Neural cell (in vitro differentiated cells): ENCODE data around the gene PDE10A.

Source experiments
- EP300 ChIP-seq: fragments of 450-650 bp; conservative IDR thresholded peaks from 2 replicates; pipeline ENCODE4 v1.6.1; 2014; ENCODE audit warnings: antibody characterized with exemption, mild to moderate bottlenecking, moderate library complexity; ENCODE audit not compliant: poor library complexity, severe bottlenecking
- EZH2 ChIP-seq: fragments of 200-600, 300-800 bp; shearing (Covaris generic), sonication (generic); IDR thresholded peaks from 2 replicates; pipeline ENCODE4 v1.6.1; 2014; ENCODE audit warnings: antibody characterized with exemption, low read length, borderline replicate concordance, mild to moderate bottlenecking; ENCODE audit not compliant: insufficient read depth, poor library complexity, severe bottlenecking
- POLR2AphosphoS5 ChIP-seq: IDR thresholded peaks from 2 replicates; pipeline ENCODE4 v1.6.1; 2012
- RAD21 ChIP-seq: fragments of 450-650 bp; conservative IDR thresholded peaks from 2 replicates; pipeline ENCODE4 v1.6.1; 2014; ENCODE audit warnings: antibody characterized with exemption, mild to moderate bottlenecking, moderate library complexity
- SMC3 ChIP-seq: fragments of 450-650 bp; conservative IDR thresholded peaks from 2 replicates; pipeline ENCODE4 v1.6.1; 2014; ENCODE audit warnings: antibody characterized with exemption, mild to moderate bottlenecking, moderate library complexity; ENCODE audit not compliant: poor library complexity
- TF ChIP-seq, protein P1 (sequence below): fragments of 450-650 bp; IDR thresholded peaks from 2 replicates; pipeline ENCODE4 v1.5.1; 2014; ENCODE audit warnings: antibody characterized with exemption, mild to moderate bottlenecking, moderate library complexity; ENCODE audit not compliant: poor library complexity, severe bottlenecking
- TF ChIP-seq, protein P2 (sequence below): IDR thresholded peaks from 2 replicates; pipeline ENCODE4 v1.6.1; 2012; ENCODE audit warnings: borderline replicate concordance

DNA sequence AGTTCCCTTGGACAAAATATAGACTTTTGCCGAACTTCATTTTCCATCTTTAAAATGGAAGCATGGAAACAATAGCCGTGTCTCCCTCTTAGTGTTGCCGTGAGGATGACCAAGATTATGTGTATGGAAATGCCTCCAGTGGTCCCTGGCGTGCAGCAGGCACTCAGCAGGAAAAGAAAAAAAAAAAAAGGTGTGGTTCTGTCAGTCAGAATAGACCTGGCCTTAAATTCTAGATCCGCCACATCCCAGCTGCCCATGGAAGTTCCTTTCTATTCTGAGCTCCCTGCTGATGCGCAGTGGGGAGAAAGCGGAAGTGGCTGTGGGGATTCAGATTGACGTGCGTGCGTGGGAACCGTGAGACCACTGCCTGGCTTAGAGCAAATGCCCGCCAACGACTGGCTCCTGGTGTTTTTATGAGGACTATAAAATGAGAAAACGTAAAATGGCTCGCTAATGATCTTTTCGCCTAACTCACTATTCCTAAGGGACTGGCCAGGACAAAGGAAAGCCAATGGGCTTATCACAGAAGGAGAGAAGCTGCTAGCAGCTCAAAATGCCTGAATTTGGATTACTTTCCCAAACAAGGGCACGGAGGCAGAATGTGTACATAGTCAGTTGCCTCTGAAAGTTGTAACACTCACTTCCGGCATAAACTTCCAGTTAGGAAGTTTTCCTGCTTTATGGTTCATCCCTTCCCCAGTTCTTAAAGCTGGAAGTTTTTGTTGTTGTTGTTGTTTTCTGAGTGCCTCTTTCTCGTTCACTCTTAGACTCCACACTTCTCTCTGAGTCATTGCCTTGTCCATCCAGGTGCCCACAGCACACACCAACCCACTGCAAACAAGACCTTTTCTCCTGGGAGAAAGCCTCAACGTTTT lies 11.4 kb upstream of the PDE10A start:
- TF ChIP-seq, protein P1, sequence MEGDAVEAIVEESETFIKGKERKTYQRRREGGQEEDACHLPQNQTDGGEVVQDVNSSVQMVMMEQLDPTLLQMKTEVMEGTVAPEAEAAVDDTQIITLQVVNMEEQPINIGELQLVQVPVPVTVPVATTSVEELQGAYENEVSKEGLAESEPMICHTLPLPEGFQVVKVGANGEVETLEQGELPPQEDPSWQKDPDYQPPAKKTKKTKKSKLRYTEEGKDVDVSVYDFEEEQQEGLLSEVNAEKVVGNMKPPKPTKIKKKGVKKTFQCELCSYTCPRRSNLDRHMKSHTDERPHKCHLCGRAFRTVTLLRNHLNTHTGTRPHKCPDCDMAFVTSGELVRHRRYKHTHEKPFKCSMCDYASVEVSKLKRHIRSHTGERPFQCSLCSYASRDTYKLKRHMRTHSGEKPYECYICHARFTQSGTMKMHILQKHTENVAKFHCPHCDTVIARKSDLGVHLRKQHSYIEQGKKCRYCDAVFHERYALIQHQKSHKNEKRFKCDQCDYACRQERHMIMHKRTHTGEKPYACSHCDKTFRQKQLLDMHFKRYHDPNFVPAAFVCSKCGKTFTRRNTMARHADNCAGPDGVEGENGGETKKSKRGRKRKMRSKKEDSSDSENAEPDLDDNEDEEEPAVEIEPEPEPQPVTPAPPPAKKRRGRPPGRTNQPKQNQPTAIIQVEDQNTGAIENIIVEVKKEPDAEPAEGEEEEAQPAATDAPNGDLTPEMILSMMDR = no peak
- TF ChIP-seq, protein P2, sequence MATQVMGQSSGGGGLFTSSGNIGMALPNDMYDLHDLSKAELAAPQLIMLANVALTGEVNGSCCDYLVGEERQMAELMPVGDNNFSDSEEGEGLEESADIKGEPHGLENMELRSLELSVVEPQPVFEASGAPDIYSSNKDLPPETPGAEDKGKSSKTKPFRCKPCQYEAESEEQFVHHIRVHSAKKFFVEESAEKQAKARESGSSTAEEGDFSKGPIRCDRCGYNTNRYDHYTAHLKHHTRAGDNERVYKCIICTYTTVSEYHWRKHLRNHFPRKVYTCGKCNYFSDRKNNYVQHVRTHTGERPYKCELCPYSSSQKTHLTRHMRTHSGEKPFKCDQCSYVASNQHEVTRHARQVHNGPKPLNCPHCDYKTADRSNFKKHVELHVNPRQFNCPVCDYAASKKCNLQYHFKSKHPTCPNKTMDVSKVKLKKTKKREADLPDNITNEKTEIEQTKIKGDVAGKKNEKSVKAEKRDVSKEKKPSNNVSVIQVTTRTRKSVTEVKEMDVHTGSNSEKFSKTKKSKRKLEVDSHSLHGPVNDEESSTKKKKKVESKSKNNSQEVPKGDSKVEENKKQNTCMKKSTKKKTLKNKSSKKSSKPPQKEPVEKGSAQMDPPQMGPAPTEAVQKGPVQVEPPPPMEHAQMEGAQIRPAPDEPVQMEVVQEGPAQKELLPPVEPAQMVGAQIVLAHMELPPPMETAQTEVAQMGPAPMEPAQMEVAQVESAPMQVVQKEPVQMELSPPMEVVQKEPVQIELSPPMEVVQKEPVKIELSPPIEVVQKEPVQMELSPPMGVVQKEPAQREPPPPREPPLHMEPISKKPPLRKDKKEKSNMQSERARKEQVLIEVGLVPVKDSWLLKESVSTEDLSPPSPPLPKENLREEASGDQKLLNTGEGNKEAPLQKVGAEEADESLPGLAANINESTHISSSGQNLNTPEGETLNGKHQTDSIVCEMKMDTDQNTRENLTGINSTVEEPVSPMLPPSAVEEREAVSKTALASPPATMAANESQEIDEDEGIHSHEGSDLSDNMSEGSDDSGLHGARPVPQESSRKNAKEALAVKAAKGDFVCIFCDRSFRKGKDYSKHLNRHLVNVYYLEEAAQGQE = no peak
- TF ChIP-seq EZH2 = no peak
- no peak for TF ChIP-seq EP300
- TF ChIP-seq RAD21 = no peak
- no peak for TF ChIP-seq POLR2AphosphoS5
- TF ChIP-seq SMC3 = no peak
